ENCODE measurements around the gene SRGAP3.

The SRGAP3 gene

DNA sequence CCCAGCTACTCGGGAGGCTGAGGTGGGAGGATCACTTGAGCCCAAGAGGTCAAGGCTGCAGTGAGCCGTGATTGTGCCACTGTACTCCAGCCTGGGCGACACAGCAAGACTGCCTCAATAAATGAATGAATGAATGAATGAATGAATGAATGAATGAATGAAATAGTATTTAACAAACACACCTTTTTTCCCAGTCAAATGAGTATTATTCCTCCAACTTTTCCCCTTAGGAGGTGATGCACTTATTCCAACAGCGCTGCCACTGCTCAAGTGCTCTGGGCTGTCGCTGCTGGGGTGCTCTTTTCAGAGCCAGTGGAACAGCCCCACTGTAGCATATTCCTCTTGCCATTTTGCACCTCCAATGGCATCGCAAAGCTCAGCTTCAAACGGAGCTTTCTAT is 219.4 kb downstream of the SRGAP3 start:
- no peak for TF ChIP-seq CTCF (IDR thresholded peaks at IDR 0.05; ENCODE audit: borderline replicate concordance, control extremely low read depth, extremely low read depth, insufficient read depth, missing control alignments)

GRCh38 chr3:9028134-9028533 is 221.3 kb downstream of the SRGAP3 start:
- in situ Hi-C loops (cut with MboI; ENCODE audit: low sequenced_read_pairs, unreplicated experiment): no loop called here
- TF ChIP-seq CTCF (IDR thresholded peaks at IDR 0.05; ENCODE audit: borderline replicate concordance, control extremely low read depth, extremely low read depth, insufficient read depth, missing control alignments): no peak
- no peak for DNase-seq (ENCODE audit: low spot score)

More for the DNA sequence above, 219.4 kb downstream of the SRGAP3 start:
- in situ Hi-C loops (cut with MboI; ENCODE audit: low sequenced_read_pairs, unreplicated experiment): no loop called here
- no peak for DNase-seq (ENCODE audit: low spot score)

DNA sequence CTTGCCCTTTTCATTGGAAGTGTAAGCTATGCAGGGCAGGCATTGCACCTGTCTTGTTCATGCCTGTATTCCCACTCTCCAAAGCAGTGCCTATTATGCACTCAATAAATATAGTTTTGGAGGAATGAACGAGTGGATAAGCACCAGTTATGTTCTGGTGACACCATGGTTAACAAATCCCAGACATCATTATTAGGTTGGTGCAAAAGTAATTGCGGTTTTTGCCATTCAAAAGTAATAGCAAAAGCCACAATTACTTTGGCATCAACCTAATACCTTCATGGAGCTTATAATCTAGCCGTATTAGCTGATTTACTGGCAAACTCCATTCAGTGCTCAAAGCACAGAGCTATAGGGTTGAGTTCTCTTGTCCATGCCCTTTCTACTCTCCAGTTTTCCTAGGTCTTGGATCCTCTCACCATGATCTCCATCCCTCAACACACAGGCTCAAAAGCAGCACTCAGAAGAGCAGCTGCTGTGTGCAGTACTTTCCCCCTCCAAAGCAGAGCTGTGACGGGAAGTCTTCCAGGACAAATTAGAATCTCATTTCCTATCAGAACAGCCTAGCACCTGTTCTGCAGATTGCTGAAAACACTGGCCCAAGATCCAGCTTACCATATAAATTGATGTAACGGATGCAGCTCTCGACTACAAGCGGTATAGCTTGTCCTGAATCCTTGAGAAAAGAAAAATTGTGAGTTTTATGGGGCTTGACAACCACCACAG is 223.0 kb downstream of the SRGAP3 start:
- no peak for DNase-seq (ENCODE audit: low spot score)
- TF ChIP-seq CTCF (IDR thresholded peaks at IDR 0.05; ENCODE audit: borderline replicate concordance, control extremely low read depth, extremely low read depth, insufficient read depth, missing control alignments): no peak
- in situ Hi-C loops (cut with MboI; ENCODE audit: low sequenced_read_pairs, unreplicated experiment): no loop called here

- DNase-seq (ENCODE audit: low spot score): no peak
- no peak for TF ChIP-seq CTCF (IDR thresholded peaks at IDR 0.05; ENCODE audit: borderline replicate concordance, control extremely low read depth, extremely low read depth, insufficient read depth, missing control alignments)
- in situ Hi-C loops (cut with MboI; ENCODE audit: low sequenced_read_pairs, unreplicated experiment): no loop called here
Measured at GRCh38 chr3:9024341-9024740, 225.1 kb downstream of the SRGAP3 start.

DNA sequence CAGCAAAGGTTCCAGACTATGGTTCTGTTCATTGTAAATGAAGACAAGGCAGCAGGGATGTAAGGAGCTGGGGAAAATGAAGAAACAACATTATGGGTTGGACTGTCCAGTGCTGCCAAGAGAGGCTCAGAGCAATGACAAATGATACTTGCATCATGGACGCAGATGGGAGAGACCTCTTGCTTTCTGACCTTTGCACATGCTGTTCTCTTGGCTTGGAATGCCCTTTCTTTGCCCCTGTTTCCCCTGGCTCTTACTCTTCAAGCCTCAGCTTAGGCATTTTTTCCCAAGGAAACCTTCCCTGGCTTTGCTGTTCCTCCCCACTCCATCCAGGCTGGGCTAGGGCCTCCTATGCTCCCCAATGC is 226.2 kb downstream of the SRGAP3 start:
- no peak for DNase-seq (ENCODE audit: low spot score)
- in situ Hi-C loops (cut with MboI; ENCODE audit: low sequenced_read_pairs, unreplicated experiment): no loop called here
- no peak for TF ChIP-seq CTCF (IDR thresholded peaks at IDR 0.05; ENCODE audit: borderline replicate concordance, control extremely low read depth, extremely low read depth, insufficient read depth, missing control alignments)

DNA sequence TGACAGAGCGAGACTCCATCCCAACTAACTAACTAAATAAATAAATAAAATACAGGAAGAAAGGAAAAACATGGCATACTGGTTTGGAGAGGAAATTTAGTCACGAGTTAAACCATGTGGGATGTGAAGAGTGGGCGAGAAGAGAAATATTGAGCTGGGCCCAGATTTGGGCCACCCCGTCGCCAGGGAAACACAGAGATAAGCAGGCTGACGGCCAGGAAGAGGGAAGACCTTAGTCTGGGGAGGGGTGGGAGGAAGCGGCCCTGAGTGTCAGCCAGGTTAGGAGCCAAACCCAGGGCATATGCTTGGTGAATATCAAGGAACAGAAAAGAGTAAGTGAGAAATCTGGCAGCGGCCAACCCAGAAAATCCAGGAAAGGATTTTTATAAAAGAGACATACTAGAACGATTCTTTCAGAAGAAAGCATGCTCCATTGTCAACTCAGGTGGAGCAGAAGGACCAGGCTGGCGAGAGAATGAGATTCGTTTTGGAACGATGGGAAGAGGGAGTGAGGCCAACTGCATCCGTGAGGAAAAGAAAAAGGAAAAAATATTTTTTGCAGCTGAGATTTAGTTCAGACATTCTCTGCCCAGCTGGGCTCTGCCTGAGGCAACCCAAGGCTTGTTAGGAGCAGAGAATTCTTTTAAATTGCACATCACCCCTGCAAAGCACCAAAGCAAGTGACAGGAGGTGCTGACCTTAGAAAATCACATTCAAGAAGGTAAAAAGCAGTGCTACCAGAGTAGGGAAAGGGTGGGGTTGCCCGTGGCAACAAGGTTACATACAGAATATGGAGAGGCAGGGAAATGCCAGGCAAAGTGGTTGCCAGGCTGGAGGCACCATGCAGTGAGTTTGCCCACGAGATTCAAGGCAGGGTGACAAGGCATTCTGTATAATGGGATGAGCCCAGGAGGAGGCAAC is 226.9 kb downstream of the SRGAP3 start:
- TF ChIP-seq CTCF (IDR thresholded peaks at IDR 0.05; ENCODE audit: borderline replicate concordance, control extremely low read depth, extremely low read depth, insufficient read depth, missing control alignments): no peak
- no peak for DNase-seq (ENCODE audit: low spot score)
- in situ Hi-C loops (cut with MboI; ENCODE audit: low sequenced_read_pairs, unreplicated experiment): no loop called here

Data from GM13976 (cell line).